NCI-H345 treated with DMSO at 0.1 percent for 48 hours (cell line): Measurements from ENCODE around the gene FAM187B.

Experiments used
- DNase-seq: peaks from one replicate; lab custom pipeline; 2025; ENCODE audit not compliant: unreplicated experiment; lab: John Stamatoyannopoulos, UW

The FAM187B gene

DNA sequence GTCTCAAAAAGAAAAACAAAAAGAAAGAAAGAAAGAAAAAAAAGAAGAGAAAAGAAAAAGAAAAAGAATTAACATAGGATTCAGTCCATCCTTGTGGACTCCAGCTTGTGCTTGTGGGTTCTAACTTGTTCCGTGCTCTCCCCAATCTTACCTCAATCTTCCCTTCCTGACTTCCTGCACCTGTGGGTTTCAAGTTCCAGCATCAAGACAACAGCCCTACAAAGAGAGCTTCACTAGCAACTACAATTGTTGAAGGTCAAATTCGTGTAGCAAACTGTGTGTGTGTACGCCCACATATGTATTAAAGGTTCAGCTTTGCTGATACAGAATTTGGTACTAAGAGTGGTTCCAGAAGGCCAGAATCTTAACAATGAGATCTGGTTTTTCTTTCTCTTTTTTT is 48.7 kb downstream of the FAM187B start:
- no peak for DNase-seq

- DNase-seq = no peak
These were observed 49.8 kb downstream of the FAM187B start for GRCh38 chr19:35178701-35179100.

DNA sequence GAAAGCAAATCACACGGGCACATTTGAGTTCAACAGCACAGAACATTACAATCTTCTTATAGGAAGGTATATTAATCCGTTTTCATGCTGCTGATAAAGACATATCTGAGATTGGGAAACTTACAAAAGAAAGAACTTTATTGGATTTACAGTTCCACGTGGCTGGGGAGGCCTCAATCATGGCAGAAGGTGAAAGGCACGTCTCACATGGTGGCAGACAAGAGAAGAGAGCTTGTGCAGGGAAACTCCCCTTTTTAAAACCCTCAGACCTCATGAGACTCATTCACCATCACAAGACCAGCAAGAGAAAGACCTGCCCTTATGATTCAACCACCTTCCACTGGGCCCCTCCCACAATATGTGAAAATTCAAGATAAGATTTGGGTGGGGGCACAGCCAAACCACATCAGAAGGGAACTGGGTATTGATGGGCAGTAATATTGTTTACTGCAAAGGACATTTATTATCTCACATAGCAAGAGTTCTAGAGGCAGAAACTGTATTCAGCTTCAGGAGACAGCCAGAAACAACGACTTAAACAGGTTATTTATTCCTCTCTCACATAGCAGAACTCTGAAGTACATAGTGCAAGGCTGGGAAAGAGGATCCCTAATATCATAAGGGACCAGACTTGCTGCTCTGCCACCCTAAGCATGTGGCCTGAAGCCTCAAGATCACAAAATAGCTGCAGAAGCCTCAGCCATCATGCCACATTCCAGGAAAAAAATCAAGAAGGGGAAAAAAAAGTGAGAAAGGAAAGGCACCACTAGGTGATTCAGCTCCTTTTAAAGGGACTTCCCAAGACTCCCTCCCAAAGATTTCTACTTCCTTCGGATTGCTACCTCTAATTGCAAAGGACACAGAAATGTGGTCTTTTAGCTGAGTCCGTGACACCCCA is 50.9 kb downstream of the FAM187B start:
- DNase-seq = no peak

GRCh38 chr19:35176181-35176570 is 52.4 kb downstream of the FAM187B start:
- DNase-seq = no peak
